Stimulated activated CD4-positive, alpha-beta T cell treated with anti-CD3 and anti-CD28 coated beads, Interleukin-15, amount 100 ng/mL, for 48 hours (primary cell): ENCODE measurements around the gene MRPL53.

Experiments
- DNase-seq, 2 donors: peaks; one replicate each; pipeline ENCODE4 v3.0.0-alpha.2; 2020; ENCODE audit warnings: low read depth in 2 of 2

The MRPL53 gene

GRCh38 chr2:74429487-74430451, 42.7 kb downstream of the MRPL53 start:
- no peak for DNase-seq

GRCh38 chr2:74428675-74429074, 43.8 kb downstream of the MRPL53 start:
- DNase-seq = no peak

GRCh38 chr2:74427551-74427950, 44.9 kb downstream of the MRPL53 start:
- no peak for DNase-seq

GRCh38 chr2:74426181-74426758, 46.2 kb downstream of the MRPL53 start:
- DNase-seq = no peak

GRCh38 chr2:74425523-74425922, 47.0 kb downstream of the MRPL53 start:
- DNase-seq = no peak

- DNase-seq = no peak
Measured at GRCh38 chr2:74424995-74425406, 47.5 kb downstream of the MRPL53 start.

GRCh38 chr2:74424139-74424992, 48.1 kb downstream of the MRPL53 start:
- DNase-seq = no peak

GRCh38 chr2:74423231-74424095, 49.0 kb downstream of the MRPL53 start:
- DNase-seq = no peak
